HUDEP-2 (cell line): ENCODE results near the gene VWA5B1.
A peak's percentile ranks its signal among the peaks of the same experiment; 100 is the strongest.
"Not testable (repeated sequence)": the region's sequence is repeated elsewhere in the genome, so short reads cannot be mapped to it uniquely, and the experiment has no call there.

Experiments used
- DNase-seq, 76 experiments: peaks; one replicate each; lab custom pipeline; 2025; ENCODE audit not compliant: unreplicated experiment in 76 of 76; lab: John Stamatoyannopoulos, UW

VWA5B1 gene

GRCh38 chr1:20280341-20280740 lies 10.3 kb upstream of the VWA5B1 start:
- DNase-seq = no peak

GRCh38 chr1:20280906-20281305 lies 9.8 kb upstream of the VWA5B1 start:
- no peak for DNase-seq

GRCh38 chr1:20281801-20282200 lies 8.9 kb upstream of the VWA5B1 start:
- no peak for DNase-seq

DNA sequence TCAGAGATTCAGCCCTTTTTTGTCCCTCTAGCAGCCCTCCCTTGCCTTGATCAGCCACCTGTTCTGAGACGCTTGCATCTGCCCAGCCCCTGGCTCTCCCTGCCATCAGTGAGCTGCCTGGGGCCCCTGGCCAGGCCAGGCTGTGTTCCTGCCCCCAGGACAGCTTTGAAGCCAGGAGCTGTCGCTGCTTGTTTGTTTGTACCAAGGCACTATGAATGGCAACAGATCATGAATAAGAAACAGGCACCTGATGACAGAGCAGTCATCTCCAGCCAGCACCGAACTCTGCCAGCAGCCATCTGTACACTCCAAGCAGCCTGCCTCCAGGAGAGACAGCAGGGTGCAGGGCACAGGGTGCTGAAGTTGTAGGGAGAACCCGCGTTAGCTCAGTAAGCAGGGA lies 8.1 kb upstream of the VWA5B1 start:
- no peak for DNase-seq

DNA sequence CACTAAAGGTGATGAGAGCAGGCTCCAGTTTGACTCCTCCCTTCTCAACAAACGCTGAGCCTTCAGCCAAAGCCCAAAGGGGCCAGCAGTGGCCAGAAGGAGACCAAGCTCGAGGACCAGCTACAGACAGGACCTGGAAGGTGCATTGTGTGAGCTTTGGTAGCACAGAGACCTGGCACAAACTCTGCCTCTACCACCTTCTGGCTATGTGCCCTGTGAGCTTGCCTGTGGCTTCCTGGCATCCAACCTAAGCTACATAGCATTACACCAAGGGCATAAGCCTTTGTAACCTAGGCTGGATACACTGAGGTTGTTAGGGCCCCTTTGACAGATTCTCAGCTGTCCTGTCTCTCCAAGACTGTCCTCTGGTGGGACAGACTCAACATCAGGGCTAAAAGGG lies 6.6 kb upstream of the VWA5B1 start:
- no peak for DNase-seq

DNA sequence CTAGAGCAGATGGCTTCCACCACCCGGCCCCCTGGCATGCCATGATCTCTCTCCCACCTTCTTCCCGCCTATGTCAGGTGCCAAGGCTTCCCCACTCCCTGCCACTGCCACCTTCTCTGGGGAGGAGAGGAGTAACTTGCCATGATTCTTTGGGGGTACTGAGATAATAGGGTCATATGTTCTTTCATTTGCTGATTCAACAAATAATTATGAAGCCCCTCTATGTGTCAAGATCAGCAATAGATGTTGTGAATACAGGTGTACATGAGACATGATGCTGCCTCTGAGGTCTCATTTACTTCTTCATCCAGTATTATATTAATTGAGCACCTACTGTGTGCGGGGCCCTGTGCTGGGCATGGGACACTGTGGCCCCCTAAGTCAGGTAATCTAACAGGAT lies 6.0 kb upstream of the VWA5B1 start:
- no peak for DNase-seq

DNA sequence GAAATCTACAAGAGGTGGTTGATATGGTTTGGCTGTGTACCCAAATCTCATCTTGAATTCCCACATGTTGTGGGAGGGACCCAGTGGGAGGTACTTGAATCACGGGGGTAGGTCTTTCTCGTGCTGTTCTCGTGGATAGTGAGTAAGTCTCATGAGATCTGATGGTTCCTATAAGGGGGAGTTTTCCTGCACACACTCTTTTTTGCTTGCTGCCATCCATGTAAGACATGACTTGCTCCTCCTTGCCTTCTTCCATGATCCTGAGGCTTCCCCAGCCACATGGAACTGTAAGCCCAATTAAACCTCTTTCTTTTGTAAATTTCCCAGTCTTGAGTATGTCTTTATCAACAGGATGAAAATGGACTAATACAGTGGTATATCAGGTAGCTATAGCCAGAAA lies 5.2 kb upstream of the VWA5B1 start:
- no peak for DNase-seq

DNA sequence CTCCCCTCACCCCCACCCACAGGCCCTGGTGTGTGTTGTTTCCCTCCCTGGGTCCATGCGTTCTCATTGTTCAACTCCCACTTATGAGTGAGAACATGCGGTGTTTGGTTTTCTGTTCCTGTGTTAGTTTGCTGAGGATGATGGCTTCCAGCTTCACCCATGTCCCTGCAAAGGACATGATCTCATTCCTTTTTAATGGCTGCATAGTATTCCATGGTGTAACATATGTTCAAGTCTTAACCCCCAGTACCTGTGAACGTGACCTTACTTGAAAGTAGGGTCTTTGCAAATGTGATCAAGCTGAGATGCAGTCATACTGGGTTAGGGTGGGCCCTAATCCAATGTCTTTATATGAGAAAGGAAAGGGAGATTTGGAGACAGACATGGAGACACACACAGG lies 3.0 kb upstream of the VWA5B1 start:
- DNase-seq = not testable (repeated sequence)

DNA sequence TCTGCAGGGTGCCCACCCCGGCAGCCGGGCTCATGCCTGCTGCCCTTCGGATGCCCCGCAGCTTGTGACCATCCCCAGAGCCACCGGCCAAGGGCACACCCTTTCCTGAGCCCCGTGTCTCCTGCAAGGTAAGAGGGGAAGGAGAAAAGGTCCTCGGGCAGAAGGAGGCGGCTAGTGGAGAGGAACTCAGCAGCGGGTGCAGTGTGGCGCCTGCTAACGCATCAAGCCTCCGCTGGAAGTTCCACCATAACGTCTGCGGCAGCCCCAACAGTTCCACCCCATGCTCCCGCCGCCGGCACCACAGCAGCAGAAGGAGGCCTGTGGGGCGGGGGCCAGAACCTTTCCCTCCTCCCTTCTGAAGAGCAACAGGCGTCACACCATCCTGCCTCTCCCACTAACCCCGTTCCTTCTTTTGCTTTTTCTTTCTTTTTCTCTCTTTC lies 990 bp downstream of the VWA5B1 start:
- no peak for DNase-seq

GRCh38 chr1:20298626-20299025 lies 8.0 kb downstream of the VWA5B1 start:
- DNase-seq = no peak

DNA sequence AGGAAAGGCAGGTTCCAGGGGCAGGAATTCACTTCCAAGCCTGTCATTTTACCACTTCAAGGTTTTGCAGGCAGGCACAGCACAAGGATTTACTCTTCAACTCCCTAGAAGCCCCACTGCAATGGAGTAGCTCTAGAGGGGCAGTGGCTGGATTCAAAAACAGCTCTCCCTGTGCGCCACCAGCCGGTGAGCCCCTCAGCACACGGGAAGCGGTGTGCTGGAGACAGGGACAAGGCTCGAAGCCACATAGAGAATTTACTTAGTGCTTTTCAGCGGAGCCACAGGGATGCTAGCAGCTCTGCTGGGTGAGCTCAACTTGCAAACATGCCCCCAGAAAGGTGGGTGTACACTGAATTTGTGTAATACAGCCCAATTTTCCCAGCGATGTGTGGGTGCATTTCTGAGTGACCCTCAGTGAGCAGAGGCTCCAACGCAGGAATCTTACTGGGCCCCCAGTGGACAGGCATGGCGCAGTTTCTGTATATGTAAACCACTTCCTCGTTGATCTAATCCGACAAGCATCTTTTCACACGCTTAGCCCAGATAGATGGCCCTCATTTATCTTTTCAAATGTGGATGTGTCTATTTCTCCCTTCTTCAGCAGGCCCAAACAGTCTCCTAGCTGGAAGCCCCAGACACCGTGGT lies 10.9 kb downstream of the VWA5B1 start:
- DNase-seq = no peak

- DNase-seq = no peak
Observed at GRCh38 chr1:20302108-20302471, 11.4 kb downstream of the VWA5B1 start.

GRCh38 chr1:20307026-20307425 lies 16.4 kb downstream of the VWA5B1 start:
- no peak for DNase-seq

DNA sequence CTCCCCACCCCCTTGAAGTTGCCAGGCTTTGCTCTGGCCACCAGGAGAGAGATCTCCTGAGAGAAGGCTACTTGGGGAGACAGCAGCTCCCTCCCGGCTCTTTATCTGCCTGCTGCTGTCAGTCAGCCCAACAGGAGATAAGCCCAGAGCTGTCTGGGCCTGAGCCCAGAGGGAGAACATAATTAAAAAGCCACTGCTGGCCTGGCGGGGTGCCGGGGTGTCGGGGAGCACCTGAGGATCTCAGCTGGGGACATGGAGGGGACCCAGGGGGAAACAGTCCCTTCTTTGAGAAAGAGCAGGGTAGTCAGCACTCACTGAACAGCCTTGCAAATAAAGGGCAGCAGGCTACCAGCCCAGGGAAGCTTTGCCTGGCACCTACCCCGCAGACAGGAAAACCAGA lies 17.9 kb downstream of the VWA5B1 start:
- DNase-seq = peak in 47 of 76 experiments; percentile 0 to 58 (median 21)

DNA sequence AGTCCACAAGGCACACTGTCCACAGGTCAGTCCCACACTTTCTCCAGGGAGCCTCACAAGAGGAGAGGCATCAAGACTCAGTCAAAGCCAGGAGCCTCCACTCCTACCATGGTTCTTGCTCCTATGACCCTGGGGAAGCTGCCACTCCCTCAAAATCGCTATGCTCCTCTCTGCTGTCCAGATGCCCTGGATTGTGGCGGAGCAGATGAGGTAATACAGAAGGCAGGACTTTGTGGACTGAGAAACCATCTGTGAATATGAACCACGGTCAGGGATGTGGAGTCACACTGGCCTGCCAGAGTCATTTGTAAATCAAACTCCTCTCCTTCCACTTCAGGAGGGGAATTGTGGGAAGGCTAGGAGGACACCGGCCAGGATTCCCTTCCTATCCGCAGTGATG lies 20.6 kb downstream of the VWA5B1 start:
- no peak for DNase-seq

- no peak for DNase-seq
Observed at GRCh38 chr1:20312310-20312709, 21.6 kb downstream of the VWA5B1 start.

DNA sequence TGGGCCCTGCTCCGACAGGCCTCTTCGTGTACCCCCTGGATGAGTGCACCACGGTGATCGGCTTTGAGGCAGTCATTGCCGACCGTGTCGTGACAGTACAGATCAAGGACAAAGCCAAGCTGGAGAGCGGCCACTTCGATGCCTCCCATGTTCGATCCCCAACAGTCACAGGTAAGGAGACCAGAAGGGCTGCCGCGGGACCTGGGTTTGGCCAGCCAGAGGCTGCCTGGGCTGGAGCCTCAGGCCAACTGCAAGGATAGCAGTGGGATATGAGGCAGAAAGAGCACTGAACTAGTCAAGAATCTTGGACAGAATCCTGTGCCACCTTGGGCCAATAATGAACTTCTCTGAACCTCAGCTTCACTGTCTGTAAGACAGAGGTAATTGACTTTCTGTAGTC lies 22.1 kb downstream of the VWA5B1 start:
- no peak for DNase-seq

DNA sequence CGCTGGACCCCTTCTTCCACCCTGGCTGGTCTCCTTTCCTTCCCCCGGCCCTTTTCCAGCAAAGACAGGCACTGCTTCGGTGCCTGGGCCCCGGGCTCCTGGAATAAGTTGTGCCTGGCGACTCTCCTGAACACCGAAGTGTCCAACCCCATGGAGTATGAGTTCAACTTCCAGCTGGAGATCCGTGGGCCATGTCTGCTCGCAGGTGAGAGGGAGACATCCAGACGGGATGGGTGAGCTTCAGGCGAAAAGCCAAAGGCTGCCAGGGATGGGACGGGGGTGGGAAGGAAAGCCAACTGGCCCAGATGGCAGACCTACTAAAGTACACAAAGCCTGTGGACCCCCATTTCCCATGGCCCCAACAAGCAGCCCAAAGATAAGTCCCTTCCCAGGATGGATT lies 26.8 kb downstream of the VWA5B1 start:
- DNase-seq = no peak

GRCh38 chr1:20318521-20318920 lies 27.8 kb downstream of the VWA5B1 start:
- DNase-seq = no peak

- no peak for DNase-seq
Observed at GRCh38 chr1:20318971-20319370, 28.3 kb downstream of the VWA5B1 start.

GRCh38 chr1:20319456-20320220 lies 29.0 kb downstream of the VWA5B1 start:
- no peak for DNase-seq

GRCh38 chr1:20320704-20321103 lies 30.0 kb downstream of the VWA5B1 start:
- DNase-seq = no peak
